Activated T-helper 17 cell treated with anti-CD3 and anti-CD28 coated beads, Interleukin-2, amount 50 U/mL, for 72 hours (primary cell): ENCODE results near the gene KLHDC4. TPM values are rescaled to one million over a fixed set of nuclear protein-coding genes. Genes with fewer than 3 reads are reported as not detected.
"Not testable (repeated sequence)": the region's sequence is repeated elsewhere in the genome, so short reads cannot be mapped to it uniquely, and the experiment has no call there.

Experiments used
- ATAC-seq: fragments of 150-1000 bp; cut with Tn5 transposase; replicated peaks from 2 replicates; pipeline ENCODE4 v1.10.0; 2021; ENCODE audit warnings: mild to moderate bottlenecking, moderate library complexity
- H3K27ac Mint-ChIP-seq: one replicate; pipeline ENCODE4 v1.8.0; 2022; ENCODE audit warnings: mixed read lengths
- H3K27me3 Mint-ChIP-seq: one replicate; pipeline ENCODE4 v1.8.0; 2022; ENCODE audit warnings: mixed read lengths
- H3K36me3 Mint-ChIP-seq: one replicate; pipeline ENCODE4 v1.8.0; 2022; ENCODE audit warnings: low read depth, mild to moderate bottlenecking, mixed read lengths
- H3K4me1 Mint-ChIP-seq: one replicate; pipeline ENCODE4 v1.8.0; 2022; ENCODE audit warnings: mixed read lengths
- H3K4me3 Mint-ChIP-seq: one replicate; pipeline ENCODE4 v1.8.0; 2022; ENCODE audit warnings: mild to moderate bottlenecking, mixed read lengths
- H3K9me3 Mint-ChIP-seq: one replicate; pipeline ENCODE4 v1.8.0; 2022; ENCODE audit warnings: mixed read lengths
- total RNA-seq, 2 donors: library from RNA; stranded (reverse); gene quantifications; one replicate each; pipeline ENCODE4 v1.2.3, GENCODE V29; 2022

The KLHDC4 gene
- total RNA-seq, 2 donors from 2014 or later, result 57.8 to 110 TPM

DNA sequence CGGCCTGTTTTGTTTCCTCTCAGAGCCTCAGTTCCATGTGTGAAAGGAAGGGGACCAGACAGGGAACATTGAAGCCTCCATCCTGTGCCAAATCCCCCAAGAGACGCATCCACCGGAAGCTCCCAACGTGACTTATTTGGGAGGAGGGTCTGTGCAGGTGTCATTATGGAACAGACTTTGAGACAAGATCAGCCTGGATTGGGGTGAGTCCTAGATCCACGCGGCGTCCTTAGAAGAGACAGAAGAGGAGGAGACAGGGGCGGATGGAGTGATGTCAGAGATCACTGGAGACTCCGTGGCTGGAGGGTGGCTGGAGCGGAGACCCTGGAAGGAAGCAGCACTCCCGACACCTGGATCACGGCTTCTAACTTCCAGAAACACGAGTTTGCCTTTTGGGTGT, 80.0 kb downstream of the KLHDC4 start:
- no peaks in the 10 kb centered on the region for H3K27me3 Mint-ChIP-seq
- ATAC-seq, result no peak
- no peaks in the 10 kb centered on the region for H3K9me3 Mint-ChIP-seq
- no peaks in the 10 kb centered on the region for H3K36me3 Mint-ChIP-seq
- H3K27ac Mint-ChIP-seq, result no peak overlapping the region
- peaks cover 4% of the 10 kb centered on the region for H3K4me1 Mint-ChIP-seq
- H3K4me3 Mint-ChIP-seq, result no peak overlapping the region

- Mint-ChIP-seq H3K4me1 (peaks cover 5% of the 10 kb centered on the region), H3K9me3 (no peaks in the 10 kb centered on the region), H3K4me3 (no peak overlapping the region), H3K36me3 (no peaks in the 10 kb centered on the region), H3K27ac (no peak overlapping the region), H3K27me3 (no peaks in the 10 kb centered on the region)
- ATAC-seq, result no peak
Measured at GRCh38 chr16:87685405-87685755, 80.4 kb downstream of the KLHDC4 start.

DNA sequence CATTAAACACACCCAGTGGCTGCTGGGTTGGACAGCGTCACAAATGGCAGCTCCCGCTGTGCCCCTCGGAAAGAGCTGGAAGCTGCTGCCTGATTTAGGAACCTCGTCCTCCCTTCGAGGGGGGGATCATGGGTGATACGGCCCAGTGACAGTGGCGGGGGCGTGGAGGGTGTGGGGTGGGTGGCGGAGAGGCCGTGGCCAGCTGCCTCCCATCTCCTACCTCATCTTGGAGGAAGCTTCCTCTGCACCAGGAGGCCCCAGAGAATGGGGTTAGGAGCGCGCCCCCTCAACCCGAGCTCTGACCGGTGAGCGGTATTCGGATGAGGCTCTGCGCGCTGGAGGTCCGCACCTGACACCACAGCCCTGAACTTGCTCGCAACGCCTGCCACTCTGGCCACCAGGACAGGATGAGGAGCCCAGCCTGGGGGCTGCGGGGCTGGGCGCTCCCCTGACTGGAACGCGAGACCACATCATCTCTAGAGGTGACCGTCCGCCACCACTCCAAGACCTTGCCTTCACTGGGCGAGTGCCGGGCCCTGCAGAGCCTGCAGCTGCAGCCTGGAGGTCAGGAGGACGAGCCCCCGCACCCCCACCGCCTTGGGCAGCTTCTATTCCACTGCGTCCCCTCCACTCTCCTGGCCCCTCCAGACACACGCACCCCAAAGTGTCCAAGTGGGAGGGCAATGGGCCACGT, 80.9 kb downstream of the KLHDC4 start:
- peaks cover 5% of the 10 kb centered on the region for H3K4me1 Mint-ChIP-seq
- no peak overlapping the region for H3K27ac Mint-ChIP-seq
- no peak overlapping the region for H3K4me3 Mint-ChIP-seq
- no peaks in the 10 kb centered on the region for H3K27me3 Mint-ChIP-seq
- no peaks in the 10 kb centered on the region for H3K9me3 Mint-ChIP-seq
- H3K36me3 Mint-ChIP-seq, result no peaks in the 10 kb centered on the region
- ATAC-seq, result no peak

DNA sequence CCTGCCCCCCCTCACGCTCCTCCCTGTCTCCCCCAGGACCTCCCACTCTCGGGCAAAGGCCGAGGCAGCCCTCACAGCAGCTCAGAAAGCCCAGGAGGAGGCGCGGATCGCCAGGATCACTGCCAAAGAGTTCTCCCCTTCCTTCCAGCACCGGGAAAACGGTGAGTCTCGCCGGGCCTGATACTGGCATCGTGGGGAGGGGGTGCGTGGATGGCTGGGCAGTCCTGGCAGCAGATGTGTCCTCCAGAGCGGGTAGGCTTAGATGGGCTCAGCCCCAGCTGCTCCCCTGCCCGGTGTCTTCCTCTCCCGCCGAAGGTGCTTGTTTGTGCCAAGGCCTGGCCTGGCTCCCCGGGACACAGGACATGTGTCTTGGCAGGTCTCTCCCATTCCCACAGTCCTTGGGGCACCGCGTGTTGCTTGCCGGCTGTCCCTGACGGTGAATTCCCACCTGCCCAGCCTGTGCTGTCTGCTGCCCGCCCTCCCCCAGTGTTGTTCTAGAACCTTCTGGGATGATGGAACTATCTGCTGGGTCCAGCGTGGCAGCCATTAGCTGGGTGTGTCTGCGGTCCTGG, 81.6 kb downstream of the KLHDC4 start:
- peaks cover 5% of the 10 kb centered on the region for H3K4me1 Mint-ChIP-seq
- ATAC-seq, result no peak
- no peaks in the 10 kb centered on the region for H3K9me3 Mint-ChIP-seq
- H3K36me3 Mint-ChIP-seq, result no peaks in the 10 kb centered on the region
- H3K27ac Mint-ChIP-seq, result no peak overlapping the region
- no peak overlapping the region for H3K4me3 Mint-ChIP-seq
- H3K27me3 Mint-ChIP-seq, result no peaks in the 10 kb centered on the region

DNA sequence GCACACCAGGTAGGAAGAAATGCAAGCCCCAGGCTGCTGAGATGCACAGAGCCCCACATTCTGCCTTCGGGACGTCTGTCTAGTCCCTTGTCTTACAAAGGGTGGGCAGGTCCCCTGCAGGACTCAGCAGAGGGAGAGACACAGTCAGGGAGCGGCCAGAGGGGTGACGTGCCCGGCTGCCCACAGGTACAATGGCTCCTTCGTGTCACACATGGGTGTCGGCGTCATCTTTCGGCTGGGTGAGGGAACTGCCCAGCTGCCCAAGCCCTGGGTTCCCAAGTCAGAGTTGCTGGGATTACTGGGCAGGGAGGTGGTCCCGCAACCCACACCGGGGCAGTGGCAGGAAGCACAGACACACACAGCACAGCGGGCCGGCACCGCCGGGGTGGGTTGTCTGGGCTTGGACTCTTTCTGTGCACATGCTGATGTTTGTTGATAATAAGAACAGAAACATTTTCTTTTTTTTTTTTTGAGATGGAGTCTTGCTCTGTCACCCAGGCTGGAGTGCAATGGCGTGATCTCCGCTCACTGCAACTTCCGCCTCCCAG, 82.9 kb downstream of the KLHDC4 start:
- peaks cover 5% of the 10 kb centered on the region for H3K4me1 Mint-ChIP-seq
- no peaks in the 10 kb centered on the region for H3K27me3 Mint-ChIP-seq
- H3K9me3 Mint-ChIP-seq, result no peaks in the 10 kb centered on the region

DNA sequence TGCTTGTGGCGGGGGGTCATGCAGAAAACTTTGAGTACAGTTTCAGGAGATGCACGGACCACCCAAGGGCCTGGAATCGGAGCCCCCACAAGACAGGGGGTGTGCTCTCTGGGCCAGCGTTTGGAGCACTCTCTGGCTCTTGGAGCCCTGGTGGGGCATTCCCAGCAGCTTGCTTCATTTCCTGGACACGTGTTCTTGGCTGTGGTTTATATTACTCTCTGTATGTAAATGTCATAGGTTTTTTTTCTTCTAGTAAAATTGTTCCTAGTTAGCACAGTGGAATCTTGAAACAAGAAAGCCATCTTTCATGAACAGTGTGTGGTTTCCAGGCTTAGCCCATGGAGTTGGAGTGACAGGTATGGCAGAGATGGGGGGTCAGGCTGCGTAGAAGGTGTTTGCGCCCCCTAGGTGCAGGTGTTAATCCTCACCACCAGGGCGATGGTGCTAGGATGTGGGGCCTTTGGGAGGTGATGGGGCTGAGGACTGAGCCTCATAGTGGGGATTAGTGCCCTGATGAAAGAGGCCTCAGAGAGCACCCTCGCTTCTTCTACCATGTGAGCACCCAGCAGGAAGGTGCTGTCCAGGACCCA, 83.7 kb downstream of the KLHDC4 start:
- ATAC-seq, result peak; percentile 69

More for the DNA sequence above, 82.9 kb downstream of the KLHDC4 start:
- H3K36me3 Mint-ChIP-seq, result no peaks in the 10 kb centered on the region
- ATAC-seq, result no peak
- no peak overlapping the region for H3K4me3 Mint-ChIP-seq
- H3K27ac Mint-ChIP-seq, result no peak overlapping the region

GRCh38 chr16:87681051-87681602, 84.7 kb downstream of the KLHDC4 start:
- H3K9me3 Mint-ChIP-seq, ATAC-seq, H3K27me3 Mint-ChIP-seq: not testable (repeated sequence)

More for the DNA sequence above, 83.7 kb downstream of the KLHDC4 start:
- H3K27me3 Mint-ChIP-seq, result no peaks in the 10 kb centered on the region
- no peaks in the 10 kb centered on the region for H3K9me3 Mint-ChIP-seq
- no peaks in the 10 kb centered on the region for H3K36me3 Mint-ChIP-seq
- H3K27ac Mint-ChIP-seq, result no peak overlapping the region
- peaks cover 5% of the 10 kb centered on the region for H3K4me1 Mint-ChIP-seq
- no peak overlapping the region for H3K4me3 Mint-ChIP-seq

GRCh38 chr16:87680272-87680644, 85.5 kb downstream of the KLHDC4 start:
- Mint-ChIP-seq H3K4me3 (no peak overlapping the region), H3K36me3 (no peaks in the 10 kb centered on the region), H3K27ac (no peak overlapping the region), H3K9me3 (no peaks in the 10 kb centered on the region), H3K4me1 (peaks cover 5% of the 10 kb centered on the region), H3K27me3 (no peaks in the 10 kb centered on the region)
- no peak for ATAC-seq

More at GRCh38 chr16:87681051-87681602, 84.7 kb downstream of the KLHDC4 start:
- not testable (repeated sequence) for H3K4me1 Mint-ChIP-seq, H3K36me3 Mint-ChIP-seq, H3K27ac Mint-ChIP-seq, H3K4me3 Mint-ChIP-seq

GRCh38 chr16:87679593-87680271, 86.1 kb downstream of the KLHDC4 start:
- Mint-ChIP-seq H3K9me3 (no peaks in the 10 kb centered on the region), H3K4me1 (peaks cover 5% of the 10 kb centered on the region), H3K27me3 (no peaks in the 10 kb centered on the region), H3K27ac (no peak overlapping the region), H3K36me3 (no peaks in the 10 kb centered on the region), H3K4me3 (no peak overlapping the region)
- no peak for ATAC-seq

DNA sequence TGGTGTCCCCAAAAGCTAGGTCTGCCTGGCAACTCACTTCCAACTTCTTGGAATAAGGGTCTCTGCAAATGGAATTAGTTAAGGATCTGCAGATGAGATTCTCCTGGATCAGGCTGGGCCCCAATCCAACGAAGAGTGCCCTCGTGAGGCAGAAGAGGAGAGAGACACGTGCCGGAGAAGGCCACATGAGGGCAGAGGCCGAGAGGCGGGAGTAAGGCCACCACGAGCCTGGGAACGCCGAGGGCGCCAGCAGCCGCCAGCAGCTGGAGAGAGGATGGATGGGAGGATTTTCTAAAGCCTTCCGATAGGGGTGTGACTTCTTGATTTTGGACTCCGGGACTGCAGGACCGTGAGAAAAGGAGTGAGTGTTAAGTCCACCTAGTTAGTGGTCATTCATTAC, 87.2 kb downstream of the KLHDC4 start:
- H3K9me3 Mint-ChIP-seq, result no peaks in the 10 kb centered on the region
- no peak overlapping the region for H3K4me3 Mint-ChIP-seq
- no peak overlapping the region for H3K27ac Mint-ChIP-seq

DNA sequence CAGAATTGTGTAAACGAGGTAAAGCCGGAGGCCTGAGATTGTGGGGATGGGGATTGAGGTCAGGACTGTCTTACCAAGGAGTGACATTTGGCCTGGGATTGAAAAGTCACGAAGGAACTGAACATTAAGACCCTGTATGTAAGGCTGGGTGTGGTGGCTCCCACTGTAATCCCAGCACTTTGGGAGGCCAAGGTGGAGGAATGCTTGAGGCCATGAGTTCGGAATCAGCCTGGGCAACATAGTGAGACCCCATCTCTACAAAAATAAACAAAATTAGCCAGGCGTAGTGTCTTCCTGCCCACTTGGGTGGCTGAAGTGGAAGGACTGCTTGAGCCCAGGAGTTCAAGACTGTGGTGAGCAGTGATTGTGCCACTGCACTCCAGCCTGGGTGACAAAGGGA, 88.0 kb downstream of the KLHDC4 start:
- Mint-ChIP-seq H3K27me3 (no peaks in the 10 kb centered on the region), H3K9me3 (no peaks in the 10 kb centered on the region), H3K36me3 (no peaks in the 10 kb centered on the region), H3K4me3 (no peak overlapping the region), H3K4me1 (peaks cover 5% of the 10 kb centered on the region), H3K27ac (no peak overlapping the region)
- ATAC-seq, result no peak

More for the DNA sequence above, 87.2 kb downstream of the KLHDC4 start:
- no peaks in the 10 kb centered on the region for H3K36me3 Mint-ChIP-seq
- H3K27me3 Mint-ChIP-seq, result no peaks in the 10 kb centered on the region
- ATAC-seq, result no peak
- H3K4me1 Mint-ChIP-seq, result peaks cover 5% of the 10 kb centered on the region

GRCh38 chr16:87675111-87675719, 90.6 kb downstream of the KLHDC4 start:
- Mint-ChIP-seq H3K27ac (no peak overlapping the region), H3K9me3 (no peaks in the 10 kb centered on the region), H3K27me3 (no peaks in the 10 kb centered on the region), H3K36me3 (no peaks in the 10 kb centered on the region), H3K4me3 (no peak overlapping the region), H3K4me1 (no peaks in the 10 kb centered on the region)
- ATAC-seq, result no peak

DNA sequence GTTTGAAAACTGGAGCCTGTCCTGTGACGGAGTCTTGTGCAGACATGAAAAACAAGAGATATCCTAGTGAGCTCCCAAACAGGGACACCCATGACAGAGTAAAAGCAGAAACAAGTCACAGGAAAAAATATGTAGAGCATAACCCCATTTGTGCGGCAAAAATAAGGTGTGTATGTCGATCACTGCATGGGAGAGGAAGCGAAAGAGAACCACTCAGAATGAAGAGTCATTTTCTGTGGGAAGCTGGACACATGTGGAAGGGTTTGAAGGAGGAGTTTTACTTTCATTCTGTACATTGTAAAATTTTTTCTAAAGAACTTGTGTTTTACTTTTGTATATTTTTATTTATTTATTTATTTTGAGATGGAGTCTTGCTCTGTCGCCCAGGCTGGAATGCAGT, 91.4 kb downstream of the KLHDC4 start:
- H3K9me3 Mint-ChIP-seq, result no peaks in the 10 kb centered on the region
- no peaks in the 10 kb centered on the region for H3K36me3 Mint-ChIP-seq
- ATAC-seq, result no peak
- H3K27me3 Mint-ChIP-seq, result no peaks in the 10 kb centered on the region
- H3K4me1 Mint-ChIP-seq, result no peaks in the 10 kb centered on the region
- no peak overlapping the region for H3K27ac Mint-ChIP-seq
- H3K4me3 Mint-ChIP-seq, result no peak overlapping the region

DNA sequence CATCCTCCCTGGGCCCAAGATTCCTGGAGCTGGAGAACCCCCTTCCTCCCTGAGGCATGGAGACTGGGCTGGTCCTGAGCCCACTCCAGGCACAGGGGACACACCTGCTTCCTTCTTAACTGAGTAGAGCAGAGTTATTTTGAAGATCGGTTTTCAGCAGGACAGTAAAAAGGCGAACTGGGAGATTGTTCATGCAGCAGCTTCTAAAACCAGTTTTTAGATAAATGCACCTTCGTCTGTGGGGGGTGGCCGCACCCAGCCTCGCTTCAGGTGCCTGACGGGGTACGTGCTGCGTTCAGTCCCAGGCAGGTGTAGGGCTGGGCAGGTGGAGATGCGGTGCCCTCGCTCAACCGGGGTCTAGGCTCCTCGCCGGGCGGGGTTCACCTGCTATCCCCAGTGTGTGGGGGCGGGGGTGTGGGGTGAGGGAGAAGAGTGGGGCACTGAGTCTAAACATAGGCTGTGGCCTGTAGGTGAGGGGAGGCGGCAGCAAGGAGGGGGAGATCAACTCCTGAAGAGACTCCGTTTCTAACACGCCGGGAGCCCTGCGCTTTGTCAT, 94.0 kb downstream of the KLHDC4 start:
- no peaks in the 10 kb centered on the region for H3K36me3 Mint-ChIP-seq
- H3K27ac Mint-ChIP-seq, result no peak overlapping the region
- H3K4me1 Mint-ChIP-seq, result no peaks in the 10 kb centered on the region
- ATAC-seq, result no peak
- H3K27me3 Mint-ChIP-seq, result peaks cover 5% of the 10 kb centered on the region
- no peak overlapping the region for H3K4me3 Mint-ChIP-seq
- H3K9me3 Mint-ChIP-seq, result no peaks in the 10 kb centered on the region
